H1 (cell line): Measurements from ENCODE around the gene TASP1. TPM values are rescaled to one million over a fixed set of nuclear protein-coding genes. Genes with fewer than 3 reads are reported as not detected.

Experiments used
- CEBPB ChIP-seq: IDR thresholded peaks from 2 replicates; pipeline ENCODE4 v1.6.1; 2012; ENCODE audit warnings: low read depth, low read length
- NRF1 ChIP-seq: IDR thresholded peaks from 2 replicates; pipeline ENCODE4 v1.6.1; 2011; ENCODE audit warnings: mild to moderate bottlenecking, low read depth, low read length, improper control_type of control experiment
- polyA plus RNA-seq, 7 experiments: library from polyadenylated mRNA; depleted of rRNA in 3 of 7; stranded (reverse) in 5 of 7; unstranded in 2 of 7; fragments of >200 nt in 5 of 7; fragments of 200-250 nt in 2 of 7; gene quantifications; 1 replicate in 5 of 7; 2 replicates in 1 of 7; 4 replicates in 1 of 7; pipeline versions ENCODE4 v1.2.1 to v1.2.3, GENCODE V29; 2011 to 2013; ENCODE audit warnings: missing spikeins in 2 of 7, mixed read lengths in 2 of 7
- total RNA-seq: library from RNA; stranded (reverse); fragmentation: NEBNext Ultra II Directional; extraction: Animal tissue kit (Norgen Biotek cat#: 25700); gene quantifications from 2 replicates; pipeline ENCODE4 v1.2.1, GENCODE V29; 2021
- TF ChIP-seq, protein P1 (sequence below): IDR thresholded peaks from 2 replicates; pipeline ENCODE4 v1.6.1; 2012; ENCODE audit warnings: inconsistent platforms
- TF ChIP-seq, protein P2 (sequence below): IDR thresholded peaks from 2 replicates; pipeline ENCODE4 v1.6.1; 2011; ENCODE audit warnings: low read depth, mild to moderate bottlenecking, low read length; ENCODE audit not compliant: insufficient read depth

TASP1 gene
- total and polyA plus RNA-seq, 2 of the 8 experiments (the other 6 are each of a cell fraction or from before 2014, with no cell fraction given): 4.5 to 10.9 TPM

DNA sequence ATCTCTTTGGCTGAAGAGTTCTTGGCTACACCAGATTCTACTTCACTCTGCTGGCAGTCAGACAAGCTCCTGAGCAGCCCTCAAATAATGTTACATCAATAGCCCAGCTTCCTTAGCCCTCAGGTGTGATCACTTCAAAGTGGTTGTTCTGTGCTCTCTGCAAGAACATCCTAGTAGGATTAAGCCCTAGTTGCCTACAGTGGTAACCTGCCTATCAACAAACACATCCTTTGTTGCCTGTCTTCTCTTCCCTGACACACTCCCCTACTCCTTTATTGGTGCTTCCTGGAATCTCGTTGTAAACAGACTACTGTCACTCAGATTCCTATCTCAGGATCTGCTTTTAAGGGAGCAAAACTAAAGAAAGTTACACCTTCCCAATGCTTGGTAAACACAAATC, 45.1 kb upstream of the TASP1 start (continued):
- TF ChIP-seq, protein P1, sequence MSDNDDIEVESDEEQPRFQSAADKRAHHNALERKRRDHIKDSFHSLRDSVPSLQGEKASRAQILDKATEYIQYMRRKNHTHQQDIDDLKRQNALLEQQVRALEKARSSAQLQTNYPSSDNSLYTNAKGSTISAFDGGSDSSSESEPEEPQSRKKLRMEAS: no peak
- TF ChIP-seq CEBPB (no peak), NRF1 (no peak)
- TF ChIP-seq, protein P2, sequence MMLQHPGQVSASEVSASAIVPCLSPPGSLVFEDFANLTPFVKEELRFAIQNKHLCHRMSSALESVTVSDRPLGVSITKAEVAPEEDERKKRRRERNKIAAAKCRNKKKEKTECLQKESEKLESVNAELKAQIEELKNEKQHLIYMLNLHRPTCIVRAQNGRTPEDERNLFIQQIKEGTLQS: no peak
- TF ChIP-seq, all 59 proteins: peak for 0
